Glutamatergic neuron (in vitro differentiated cells): Measurements from ENCODE around the gene SPATA31D1. TPM values are rescaled to one million over a fixed set of nuclear protein-coding genes. Genes with fewer than 3 reads are reported as not detected.

Experiments
- DNase-seq: peaks from one replicate; pipeline ENCODE4 v3.0.0; 2022
- H3K27ac Mint-ChIP-seq: one replicate; pipeline ENCODE4 v1.8.0; 2020; ENCODE audit warnings: mild to moderate bottlenecking, mixed read lengths, inconsistent platforms; ENCODE audit not compliant: unreplicated experiment
- H3K27me3 Mint-ChIP-seq: one replicate; pipeline ENCODE4 v1.8.0; 2020; ENCODE audit warnings: mild to moderate bottlenecking, moderate library complexity, mixed read lengths, inconsistent platforms; ENCODE audit not compliant: unreplicated experiment
- H3K36me3 Mint-ChIP-seq: one replicate; pipeline ENCODE4 v1.8.0; 2020; ENCODE audit warnings: mild to moderate bottlenecking, mixed read lengths, inconsistent platforms; ENCODE audit not compliant: unreplicated experiment
- H3K4me1 Mint-ChIP-seq: one replicate; pipeline ENCODE4 v1.8.0; 2020; ENCODE audit warnings: mild to moderate bottlenecking, low read depth, mixed read lengths, inconsistent platforms; ENCODE audit not compliant: unreplicated experiment
- H3K4me3 Mint-ChIP-seq: one replicate; pipeline ENCODE4 v1.8.0; 2020; ENCODE audit warnings: mild to moderate bottlenecking, mixed read lengths, inconsistent platforms; ENCODE audit not compliant: unreplicated experiment
- H3K9me3 Mint-ChIP-seq: one replicate; pipeline ENCODE4 v1.8.0; 2020; ENCODE audit warnings: mild to moderate bottlenecking, moderate library complexity, mixed read lengths, inconsistent platforms; ENCODE audit not compliant: unreplicated experiment
- CTCF ChIP-seq: fragments of 200-600 bp; sonication (generic); IDR thresholded peaks from one replicate; pipeline ENCODE4 v1.5.0; 2021; ENCODE audit not compliant: partially characterized antibody, unreplicated experiment
- total RNA-seq: library from RNA; stranded (reverse); fragmentation: NEBNext Ultra II Directional; extraction: Animal tissue kit (Norgen Biotek cat#: 25700); gene quantifications from one replicate; pipeline ENCODE4 v1.2.1, GENCODE V29; 2021; ENCODE audit not compliant: unreplicated experiment

Gene SPATA31D1
- total RNA-seq, 1 donor from 2014 or later, result not detected

GRCh38 chr9:81968026-81968425, 20.5 kb upstream of the SPATA31D1 start:
- Mint-ChIP-seq H3K27me3 (no peaks in the 10 kb centered on the region), H3K9me3 (peaks cover 2% of the 10 kb centered on the region), H3K27ac (no peak overlapping the region), H3K36me3 (no peaks in the 10 kb centered on the region), H3K4me1 (no peaks in the 10 kb centered on the region), H3K4me3 (no peak overlapping the region)
- DNase-seq, result no peak
- no peak for TF ChIP-seq CTCF

DNA sequence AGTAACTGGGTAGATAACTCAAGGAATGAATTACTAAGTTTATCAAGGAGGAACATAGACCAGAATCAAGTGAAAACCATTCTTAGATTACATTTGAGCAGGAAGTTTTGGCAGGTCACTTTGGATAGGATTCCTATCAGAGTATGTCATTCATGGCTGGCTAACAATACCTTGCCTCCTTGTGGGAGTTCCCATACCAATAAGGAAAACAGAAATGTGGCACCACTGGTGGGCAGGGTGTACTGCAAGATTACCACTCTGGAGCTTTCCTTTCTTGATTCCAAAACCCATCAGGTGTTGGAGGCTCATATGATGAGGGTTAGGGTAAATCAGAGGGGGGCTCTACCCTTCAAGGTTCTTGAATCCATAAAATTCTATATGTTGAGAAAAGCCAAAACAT, 18.6 kb upstream of the SPATA31D1 start:
- no peak for TF ChIP-seq CTCF
- no peak for DNase-seq
- no peaks in the 10 kb centered on the region for H3K4me1 Mint-ChIP-seq
- H3K9me3 Mint-ChIP-seq, result peaks cover 2% of the 10 kb centered on the region
- H3K27ac Mint-ChIP-seq, result no peak overlapping the region
- H3K4me3 Mint-ChIP-seq, result no peak overlapping the region
- H3K27me3 Mint-ChIP-seq, result no peaks in the 10 kb centered on the region
- no peaks in the 10 kb centered on the region for H3K36me3 Mint-ChIP-seq

GRCh38 chr9:81971727-81972126, 16.8 kb upstream of the SPATA31D1 start:
- TF ChIP-seq CTCF, result no peak
- H3K9me3 Mint-ChIP-seq, result peaks cover 2% of the 10 kb centered on the region
- H3K27me3 Mint-ChIP-seq, result no peaks in the 10 kb centered on the region
- no peak overlapping the region for H3K27ac Mint-ChIP-seq
- H3K4me3 Mint-ChIP-seq, result no peak overlapping the region
- H3K36me3 Mint-ChIP-seq, result no peaks in the 10 kb centered on the region
- H3K4me1 Mint-ChIP-seq, result no peaks in the 10 kb centered on the region
- DNase-seq, result no peak

GRCh38 chr9:81974764-81975163, 13.8 kb upstream of the SPATA31D1 start:
- H3K4me1 Mint-ChIP-seq, result no peaks in the 10 kb centered on the region
- H3K27ac Mint-ChIP-seq, result no peak overlapping the region
- no peak overlapping the region for H3K4me3 Mint-ChIP-seq
- no peak for DNase-seq
- no peaks in the 10 kb centered on the region for H3K27me3 Mint-ChIP-seq
- H3K36me3 Mint-ChIP-seq, result peaks cover 5% of the 10 kb centered on the region
- H3K9me3 Mint-ChIP-seq, result peaks cover 2% of the 10 kb centered on the region
- no peak for TF ChIP-seq CTCF

- no peaks in the 10 kb centered on the region for H3K4me1 Mint-ChIP-seq
- DNase-seq, result no peak
- H3K4me3 Mint-ChIP-seq, result no peak overlapping the region
- no peak for TF ChIP-seq CTCF
- peaks cover 5% of the 10 kb centered on the region for H3K36me3 Mint-ChIP-seq
- no peaks in the 10 kb centered on the region for H3K27me3 Mint-ChIP-seq
- H3K27ac Mint-ChIP-seq, result no peak overlapping the region
- no peaks in the 10 kb centered on the region for H3K9me3 Mint-ChIP-seq
Observed at GRCh38 chr9:81976351-81976750, 12.2 kb upstream of the SPATA31D1 start.
